CD4-positive, alpha-beta memory T cell (primary cell): Measurements from ENCODE around the gene PHC2. TPM values are rescaled to one million over a fixed set of nuclear protein-coding genes. Genes with fewer than 3 reads are reported as not detected.

ENCODE experiments used
- CTCF ChIA-PET: fragments of 350-600 bp; sonication (Branson Sonifier 250); formaldehyde crosslinking; loops from one replicate; lab custom pipeline; 2021; ENCODE audit warnings: inconsistent platforms; ENCODE audit not compliant: partially characterized antibody; lab: Charles Lee
- POLR2A ChIA-PET: fragments of 350-600 bp; sonication (Branson Sonifier 250); formaldehyde crosslinking; loops from one replicate; lab custom pipeline; 2021; ENCODE audit not compliant: partially characterized antibody; lab: Charles Lee
- DNase-seq, 5 donors: peaks; one replicate each; pipeline versions ENCODE4 v3.0.0 to v3.0.0-alpha.2; 2020 to 2022; ENCODE audit warnings: mixed read lengths in 1 of 5
- H3K27ac ChIP-seq: one replicate; pipeline ENCODE4 v1.7.0; 2013; ENCODE audit warnings: low read depth, low read length
- H3K27me3 ChIP-seq: 2 replicates; pipeline ENCODE4 v1.7.0; 2013; ENCODE audit warnings: mild to moderate bottlenecking, low read length, moderate library complexity; ENCODE audit not compliant: insufficient read depth
- H3K36me3 ChIP-seq: 2 replicates; pipeline ENCODE4 v1.7.0; 2013; ENCODE audit warnings: mild to moderate bottlenecking, low read length, moderate library complexity; ENCODE audit not compliant: insufficient read depth
- H3K4me1 ChIP-seq: 2 replicates; pipeline ENCODE4 v1.7.0; 2013; ENCODE audit warnings: mild to moderate bottlenecking, low read length, moderate library complexity; ENCODE audit not compliant: insufficient read depth
- H3K4me3 ChIP-seq, 2 donors: one replicate each; pipeline ENCODE4 v1.7.0; 2013; ENCODE audit warnings: low read length in 2 of 2, mild to moderate bottlenecking in 1 of 2
- H3K9me3 ChIP-seq, 2 donors: one replicate each; pipeline ENCODE4 v1.7.0; 2013; ENCODE audit warnings: low read length in 2 of 2, control low read depth in 1 of 2; ENCODE audit not compliant: control insufficient read depth in 1 of 2
- H3K27ac Mint-ChIP-seq, 7 donors: one replicate each; pipeline ENCODE4 v1.8.0; 2020 to 2021; ENCODE audit warnings: mixed read lengths in 7 of 7, mild to moderate bottlenecking in 6 of 7, inconsistent platforms in 3 of 7, moderate library complexity in 3 of 7
- H3K27me3 Mint-ChIP-seq, 2 donors: one replicate each; pipeline ENCODE4 v1.8.0; 2020 to 2021; ENCODE audit warnings: mixed read lengths in 2 of 2
- H3K36me3 Mint-ChIP-seq, 2 donors: one replicate each; pipeline ENCODE4 v1.8.0; 2020 to 2021; ENCODE audit warnings: mixed read lengths in 2 of 2, inconsistent platforms in 1 of 2, mild to moderate bottlenecking in 1 of 2
- H3K4me1 Mint-ChIP-seq, 4 donors: one replicate each; pipeline ENCODE4 v1.8.0; 2020 to 2021; ENCODE audit warnings: mixed read lengths in 4 of 4, mild to moderate bottlenecking in 1 of 4
- H3K4me3 Mint-ChIP-seq, 8 donors: one replicate each; pipeline ENCODE4 v1.8.0; 2020 to 2021; ENCODE audit warnings: mixed read lengths in 8 of 8, mild to moderate bottlenecking in 7 of 8, moderate library complexity in 6 of 8, inconsistent platforms in 3 of 8
- H3K9me3 Mint-ChIP-seq, 8 donors: one replicate each; pipeline ENCODE4 v1.8.0; 2020 to 2021; ENCODE audit warnings: mixed read lengths in 8 of 8, mild to moderate bottlenecking in 5 of 8, inconsistent platforms in 3 of 8, moderate library complexity in 1 of 8
- intact Hi-C: fragments of 100-400 bp; cut with micrococcal nuclease; formaldehyde crosslinking; loops from one replicate; pipeline ENCODE4 v1.15.1; 2023
- microRNA-seq: library from miRNA; unstranded; fragments of <30 nt; microRNA quantifications from one replicate; pipeline ENCODE4 v1.2.0, GENCODE V29; 2021; ENCODE audit warnings: borderline replicate concordance, borderline number of aligned reads, borderline microRNAs expressed, mixed read lengths
- polyA plus RNA-seq, 2 donors: library from polyadenylated mRNA; unstranded; fragments of 300-500 nt; fragmentation: Illumina TruSeq; gene quantifications; one replicate each; pipeline ENCODE4 v1.2.3, GENCODE V29; 2021
- total RNA-seq, 2 experiments: library from RNA; stranded (reverse); gene quantifications; one replicate each; pipeline ENCODE4 v1.2.3, GENCODE V29; 2021

Gene PHC2
- total and polyA plus RNA-seq, 4 experiments from 2014 or later = 11.3 to 35.6 (median 30.4) TPM

GRCh38 chr1:33274446-33274845 lies 156.4 kb downstream of the PHC2 start:
- H3K4me3 Mint-ChIP-seq = no peak overlapping the region
- H3K4me1 Mint-ChIP-seq = peaks cover 23 to 44% (median 26%) of the 10 kb centered on the region in 4 donors
- no peaks in the 10 kb centered on the region for H3K9me3 ChIP-seq
- H3K27ac Mint-ChIP-seq = peak overlapping the region in 4 of 7 donors; percentile 36 to 93 (median 76)
- peaks cover 23% of the 10 kb centered on the region for H3K4me1 ChIP-seq
- no peaks in the 10 kb centered on the region for H3K27me3 Mint-ChIP-seq
- no peaks in the 10 kb centered on the region for H3K27me3 ChIP-seq
- H3K36me3 ChIP-seq = no peaks in the 10 kb centered on the region
- H3K27ac ChIP-seq = no peak overlapping the region
- ChIA-PET POLR2A (no interaction called here), CTCF (interaction anchor here (2.2 kb wide), 1 partner anchor 22 kb away, joined by 10 read pairs; no protein-coding TSS in a partner anchor)
- H3K4me3 ChIP-seq = no peak overlapping the region
- no peaks in the 10 kb centered on the region for H3K9me3 Mint-ChIP-seq
- intact Hi-C loops = no loop called here
- DNase-seq = no peak
- H3K36me3 Mint-ChIP-seq = peaks cover 13 to 30% of the 10 kb centered on the region in 2 donors

GRCh38 chr1:33273961-33274371 lies 156.9 kb downstream of the PHC2 start:
- Mint-ChIP-seq H3K4me1 (peaks cover 23 to 44% (median 26%) of the 10 kb centered on the region in 4 donors), H3K36me3 (peaks cover 12 to 30% of the 10 kb centered on the region in 2 donors), H3K27ac (peak overlapping the region in 5 of 7 donors; percentile 36 to 93 (median 81)), H3K27me3 (no peaks in the 10 kb centered on the region), H3K9me3 (no peaks in the 10 kb centered on the region), H3K4me3 (peak overlapping the region in 1 of 8 donors; percentile 41)
- intact Hi-C loops = no loop called here
- Histone ChIP-seq H3K36me3 (no peaks in the 10 kb centered on the region), H3K27me3 (no peaks in the 10 kb centered on the region), H3K4me3 (no peak overlapping the region), H3K27ac (no peak overlapping the region), H3K9me3 (no peaks in the 10 kb centered on the region), H3K4me1 (peaks cover 23% of the 10 kb centered on the region)
- DNase-seq = no peak
- ChIA-PET CTCF (interaction anchor here (0.8 to 2.2 kb wide), 2 partner anchors 22 to 147 kb away, joined by 3 to 10 read pairs; no protein-coding TSS in a partner anchor), POLR2A (no interaction called here)

Small RNAs within 50 kb of the gene (microRNA-seq; reads per million reads assigned to microRNA genes)
- 15.8 reads per million, percentile 48 among the genes with 10 or more reads in this experiment for gene MIR3605

Other genes starting within 250 kb of the PHC2 start
- 10 to 100 TPM; 20.0 to 26.2 TPM for gene TRIM62, start 249.1 kb downstream of the PHC2 start, total RNA-seq
- 1 to 10 TPM; 7.2 to 7.6 TPM for gene TRIM62, start 249.1 kb downstream of the PHC2 start, polyA plus RNA-seq
- gene ZNF362, start 174.6 kb downstream of the PHC2 start, total RNA-seq = 10 to 100 TPM; 24.4 to 25.8 TPM
- 10 to 100 TPM in 1 of 2 donors, 1 to 10 TPM in 1; 7.1 to 25.9 TPM for gene ZNF362, start 174.6 kb downstream of the PHC2 start, polyA plus RNA-seq
- gene A3GALT2, start 110.0 kb downstream of the PHC2 start, total RNA-seq = not detected
- gene A3GALT2, start 110.0 kb downstream of the PHC2 start, polyA plus RNA-seq = not detected
- gene ZSCAN20, start 41.5 kb upstream of the PHC2 start, total RNA-seq = 1 to 10 TPM; 3.8 to 3.9 TPM
- under 1 TPM in 1 of 2 donors, not detected in 1; 0.73 TPM for gene ZSCAN20, start 41.5 kb upstream of the PHC2 start, polyA plus RNA-seq